NT2/D1 (cell line): ENCODE results near the gene FAM221A.

Experiments used
- SUZ12 ChIP-seq: IDR thresholded peaks from 2 replicates; pipeline ENCODE4 v1.6.1; 2011; ENCODE audit not compliant: insufficient read length, insufficient read depth; ENCODE audit errors: extremely low read depth
- YY1 ChIP-seq: IDR thresholded peaks from 2 replicates; pipeline ENCODE4 v1.6.1; 2011; ENCODE audit not compliant: insufficient read length, insufficient read depth
- ZNF274 ChIP-seq: IDR thresholded peaks from 2 replicates; pipeline ENCODE4 v1.6.1; 2011; ENCODE audit warnings: mild to moderate bottlenecking, low read depth, low read length

GRCh38 chr7:23714579-23714978, 34.6 kb downstream of the FAM221A start:
- TF ChIP-seq YY1 (no peak), ZNF274 (no peak), SUZ12 (no peak)
